Karpas-422 (cell line): ENCODE measurements around the gene GLRA1. TPM values are rescaled to one million over a fixed set of nuclear protein-coding genes. Genes with fewer than 3 reads are reported as not detected.

ENCODE experiments used
- DNase-seq: peaks from one replicate; pipeline ENCODE4 v3.0.0-alpha.2; 2015
- H2AFZ ChIP-seq: fragments of 200-600 bp; sonication (generic); 2 replicates; pipeline ENCODE4 v1.6.1; 2014; ENCODE audit warnings: antibody characterized with exemption, low read length, mixed read lengths
- H3K27ac ChIP-seq: fragments of 200-600 bp; sonication (generic); 2 replicates; pipeline ENCODE4 v1.5.1; 2014; ENCODE audit warnings: mild to moderate bottlenecking, low read length, moderate library complexity
- H3K27me3 ChIP-seq: fragments of 200-600 bp; sonication (generic); 2 replicates; pipeline ENCODE4 v1.6.1; 2014; ENCODE audit warnings: low read length, mixed read lengths
- H3K36me3 ChIP-seq: fragments of 200-600 bp; sonication (generic); 2 replicates; pipeline ENCODE4 v1.6.1; 2014; ENCODE audit warnings: low read length, mixed read lengths; ENCODE audit not compliant: insufficient read depth
- H3K4me1 ChIP-seq: fragments of 200-600 bp; sonication (generic); 2 replicates; pipeline ENCODE4 v1.6.1; 2014; ENCODE audit warnings: mild to moderate bottlenecking, low read length, mixed read lengths
- H3K4me2 ChIP-seq: fragments of 200-600 bp; sonication (generic); 2 replicates; pipeline ENCODE4 v1.6.1; 2014; ENCODE audit warnings: low read length, low read depth, mild to moderate bottlenecking; ENCODE audit not compliant: poor library complexity, severe bottlenecking
- H3K4me3 ChIP-seq: fragments of 200-600 bp; sonication (generic); 2 replicates; pipeline ENCODE4 v1.5.1; 2014; ENCODE audit warnings: mild to moderate bottlenecking, antibody characterized with exemption, low read length, mixed read lengths
- H3K79me2 ChIP-seq: fragments of 200-600 bp; sonication (generic); 2 replicates; pipeline ENCODE4 v1.6.1; 2014; ENCODE audit warnings: mild to moderate bottlenecking, low read length, mixed read lengths
- H3K9ac ChIP-seq: fragments of 200-600 bp; sonication (generic); 2 replicates; pipeline ENCODE4 v1.6.0; 2014; ENCODE audit warnings: low read length
- H3K9me2 ChIP-seq: fragments of 200-600 bp; sonication (generic), shearing (Covaris generic); replicated peaks from 2 replicates; pipeline ENCODE4 v1.6.0; 2014; ENCODE audit warnings: mild to moderate bottlenecking, low read length, moderate library complexity; ENCODE audit not compliant: insufficient read depth
- H3K9me3 ChIP-seq: fragments of 300-700, 200-600 bp; sonication (generic); 2 replicates; pipeline ENCODE4 v1.6.1; 2014; ENCODE audit warnings: low read length, mixed read lengths
- H4K20me1 ChIP-seq: fragments of 200-600 bp; sonication (generic); 2 replicates; pipeline ENCODE4 v1.6.1; 2014; ENCODE audit warnings: mild to moderate bottlenecking, antibody characterized with exemption, low read length, low read depth; ENCODE audit not compliant: insufficient read depth
- total RNA-seq: library from RNA; depleted of rRNA; stranded (reverse); fragments of >200 nt; shearing (Covaris generic); gene quantifications from 2 replicates; pipeline ENCODE4 v1.2.3, GENCODE V29; 2014; ENCODE audit warnings: low replicate concordance; rRNA removed

Gene GLRA1
- not detected in 2 replicates for total RNA-seq

- Histone ChIP-seq H4K20me1 (no peaks in the 10 kb centered on the region), H3K9me2 (no peaks in the 10 kb centered on the region), H3K79me2 (no peaks in the 10 kb centered on the region), H2AFZ (no peak within 1 kb of the TSS), H3K36me3 (no peaks in the 10 kb centered on the region), H3K9me3 (no peaks in the 10 kb centered on the region), H3K4me3 (no peak within 1 kb of the TSS), H3K27ac (no peak within 1 kb of the TSS), H3K4me1 (no peaks in the 10 kb centered on the region), H3K4me2 (no peak within 1 kb of the TSS), H3K27me3 (no peaks in the 10 kb centered on the region), H3K9ac (no peak within 1 kb of the TSS)
- DNase-seq = peak; percentile 68
Measured at GRCh38 chr5:151924564-151925301, at the start of gene GLRA1. GLRA1 (minus strand) TSS chr5:151924851; CDS start chr5:151924549, 302 bp downstream.

- no peaks in the 10 kb centered on the region for H3K79me2 ChIP-seq
- H3K36me3 ChIP-seq = no peaks in the 10 kb centered on the region
- H3K4me3 ChIP-seq = no peak overlapping the region
- H3K9ac ChIP-seq = no peak overlapping the region
- H3K27me3 ChIP-seq = no peaks in the 10 kb centered on the region
- no peak overlapping the region for H3K27ac ChIP-seq
- DNase-seq = no peak
- no peaks in the 10 kb centered on the region for H3K4me1 ChIP-seq
- no peaks in the 10 kb centered on the region for H4K20me1 ChIP-seq
- H2AFZ ChIP-seq = no peak overlapping the region
- no peaks in the 10 kb centered on the region for H3K9me2 ChIP-seq
- H3K9me3 ChIP-seq = no peaks in the 10 kb centered on the region
- H3K4me2 ChIP-seq = no peak overlapping the region
Measured at GRCh38 chr5:151970885-151971284, 46.2 kb upstream of the GLRA1 start.

GRCh38 chr5:151967865-151968264 lies 43.2 kb upstream of the GLRA1 start:
- Histone ChIP-seq H3K9ac (no peak overlapping the region), H3K4me3 (no peak overlapping the region), H3K4me1 (no peaks in the 10 kb centered on the region), H3K79me2 (no peaks in the 10 kb centered on the region), H3K27ac (no peak overlapping the region), H3K27me3 (no peaks in the 10 kb centered on the region), H3K9me2 (no peaks in the 10 kb centered on the region), H4K20me1 (no peaks in the 10 kb centered on the region), H2AFZ (no peak overlapping the region), H3K36me3 (no peaks in the 10 kb centered on the region), H3K4me2 (no peak overlapping the region), H3K9me3 (no peaks in the 10 kb centered on the region)
- no peak for DNase-seq

GRCh38 chr5:151966046-151966445 lies 41.4 kb upstream of the GLRA1 start:
- no peak for DNase-seq
- Histone ChIP-seq H3K9me2 (no peaks in the 10 kb centered on the region), H3K4me1 (no peaks in the 10 kb centered on the region), H2AFZ (no peak overlapping the region), H3K36me3 (no peaks in the 10 kb centered on the region), H3K9me3 (no peaks in the 10 kb centered on the region), H3K27ac (no peak overlapping the region), H3K27me3 (no peaks in the 10 kb centered on the region), H3K79me2 (no peaks in the 10 kb centered on the region), H4K20me1 (no peaks in the 10 kb centered on the region), H3K4me3 (no peak overlapping the region), H3K9ac (no peak overlapping the region), H3K4me2 (no peak overlapping the region)

GRCh38 chr5:151964471-151964870 lies 39.8 kb upstream of the GLRA1 start:
- Histone ChIP-seq H3K27me3 (no peaks in the 10 kb centered on the region), H3K9me2 (no peaks in the 10 kb centered on the region), H3K4me2 (no peak overlapping the region), H3K79me2 (no peaks in the 10 kb centered on the region), H3K27ac (no peak overlapping the region), H3K9me3 (no peaks in the 10 kb centered on the region), H2AFZ (no peak overlapping the region), H3K9ac (no peak overlapping the region), H3K4me1 (no peaks in the 10 kb centered on the region), H3K36me3 (no peaks in the 10 kb centered on the region), H4K20me1 (no peaks in the 10 kb centered on the region), H3K4me3 (no peak overlapping the region)
- DNase-seq = no peak

- H3K36me3 ChIP-seq = no peaks in the 10 kb centered on the region
- H3K4me2 ChIP-seq = no peak overlapping the region
- H3K4me1 ChIP-seq = no peaks in the 10 kb centered on the region
- H3K9me2 ChIP-seq = no peaks in the 10 kb centered on the region
- no peaks in the 10 kb centered on the region for H3K9me3 ChIP-seq
- H3K4me3 ChIP-seq = no peak overlapping the region
- no peaks in the 10 kb centered on the region for H3K27me3 ChIP-seq
- H2AFZ ChIP-seq = no peak overlapping the region
- H3K79me2 ChIP-seq = no peaks in the 10 kb centered on the region
- DNase-seq = no peak
- no peak overlapping the region for H3K27ac ChIP-seq
- H4K20me1 ChIP-seq = no peaks in the 10 kb centered on the region
- H3K9ac ChIP-seq = no peak overlapping the region
Measured at GRCh38 chr5:151961557-151961956, 36.9 kb upstream of the GLRA1 start.

GRCh38 chr5:151958111-151958510 lies 33.5 kb upstream of the GLRA1 start:
- H3K9me3 ChIP-seq = no peaks in the 10 kb centered on the region
- no peak overlapping the region for H2AFZ ChIP-seq
- no peaks in the 10 kb centered on the region for H3K9me2 ChIP-seq
- H3K79me2 ChIP-seq = no peaks in the 10 kb centered on the region
- H3K27me3 ChIP-seq = no peaks in the 10 kb centered on the region
- H3K9ac ChIP-seq = no peak overlapping the region
- no peaks in the 10 kb centered on the region for H4K20me1 ChIP-seq
- no peaks in the 10 kb centered on the region for H3K36me3 ChIP-seq
- H3K27ac ChIP-seq = no peak overlapping the region
- no peak overlapping the region for H3K4me2 ChIP-seq
- no peak overlapping the region for H3K4me3 ChIP-seq
- no peak for DNase-seq
- H3K4me1 ChIP-seq = no peaks in the 10 kb centered on the region

GRCh38 chr5:151956725-151957124 lies 32.1 kb upstream of the GLRA1 start:
- no peak for DNase-seq
- Histone ChIP-seq H3K79me2 (no peaks in the 10 kb centered on the region), H3K9me3 (no peaks in the 10 kb centered on the region), H2AFZ (no peak overlapping the region), H3K4me2 (no peak overlapping the region), H3K4me3 (no peak overlapping the region), H3K27me3 (no peaks in the 10 kb centered on the region), H3K9me2 (no peaks in the 10 kb centered on the region), H4K20me1 (no peaks in the 10 kb centered on the region), H3K9ac (no peak overlapping the region), H3K36me3 (no peaks in the 10 kb centered on the region), H3K4me1 (no peaks in the 10 kb centered on the region), H3K27ac (no peak overlapping the region)
